HEK293T (cell line): Measurements from ENCODE around the gene OR13C3.

ENCODE experiments used
- CTCF ChIA-PET: fragments of 350-600 bp; formaldehyde crosslinking; extraction: SDS; loops from one replicate; lab custom pipeline; 2021; ENCODE audit warnings: antibody characterized with exemption, inconsistent platforms; lab: Yijun Ruan, JAX
- POLR2A ChIA-PET: fragments of 350-600 bp; formaldehyde crosslinking; extraction: SDS; loops from one replicate; lab custom pipeline; 2020; ENCODE audit warnings: antibody characterized with exemption, inconsistent platforms; lab: Yijun Ruan, JAX
- DNase-seq: peaks from one replicate; pipeline ENCODE4 v3.0.0; 2012; ENCODE audit warnings: mixed read lengths; ENCODE audit errors: extremely low spot score
- ARNT ChIP-seq: fragments of 450-650 bp; IDR thresholded peaks from 2 replicates; pipeline ENCODE4 v1.6.1; 2017; ENCODE audit warnings: mild to moderate bottlenecking
- BHLHE40 ChIP-seq: fragments of 450-650 bp; IDR thresholded peaks from 2 replicates; pipeline ENCODE4 v1.6.1; 2016; ENCODE audit warnings: mild to moderate bottlenecking, moderate library complexity, borderline replicate concordance
- CTBP1 ChIP-seq: fragments of 450-650 bp; IDR thresholded peaks from 2 replicates; pipeline ENCODE4 v1.6.1; 2016; ENCODE audit warnings: borderline replicate concordance
- ELF4 ChIP-seq: fragments of 450-650 bp; IDR thresholded peaks from 2 replicates; pipeline ENCODE4 v1.6.1; 2017; ENCODE audit warnings: antibody characterized with exemption
- FOXA1 ChIP-seq: fragments of 450-650 bp; IDR thresholded peaks from 2 replicates; pipeline ENCODE4 v1.6.1; 2016; ENCODE audit warnings: mild to moderate bottlenecking
- FOXK2 ChIP-seq: fragments of 450-650 bp; IDR thresholded peaks from 2 replicates; pipeline ENCODE4 v1.6.1; 2016; ENCODE audit warnings: mild to moderate bottlenecking
- FOXM1 ChIP-seq: fragments of 450-650 bp; IDR thresholded peaks from 2 replicates; pipeline ENCODE4 v1.6.1; 2017; ENCODE audit warnings: mild to moderate bottlenecking, borderline replicate concordance
- HDGF ChIP-seq: fragments of 450-650 bp; IDR thresholded peaks from 2 replicates; pipeline ENCODE4 v1.6.1; 2017; ENCODE audit warnings: antibody characterized with exemption, borderline replicate concordance
- L3MBTL2 ChIP-seq: fragments of 450-650 bp; conservative IDR thresholded peaks from 2 replicates; pipeline ENCODE4 v1.6.1; 2016; ENCODE audit warnings: mild to moderate bottlenecking
- LEF1 ChIP-seq: fragments of 450-650 bp; IDR thresholded peaks from 2 replicates; pipeline ENCODE4 v1.6.1; 2017; ENCODE audit warnings: mild to moderate bottlenecking, borderline replicate concordance
- NFRKB ChIP-seq: fragments of 450-650 bp; IDR thresholded peaks from 2 replicates; pipeline ENCODE4 v1.6.1; 2016; ENCODE audit warnings: mild to moderate bottlenecking, moderate library complexity
- PKNOX1 ChIP-seq: fragments of 450-650 bp; IDR thresholded peaks from 2 replicates; pipeline ENCODE4 v1.6.1; 2016
- SP1 ChIP-seq: fragments of 450-650 bp; IDR thresholded peaks from 2 replicates; pipeline ENCODE4 v1.6.1; 2017
- SUZ12 ChIP-seq: fragments of 450-650 bp; IDR thresholded peaks from 2 replicates; pipeline ENCODE4 v1.6.1; 2016; ENCODE audit warnings: mild to moderate bottlenecking
- TARDBP ChIP-seq: fragments of 450-650 bp; IDR thresholded peaks from 2 replicates; pipeline ENCODE4 v1.6.1; 2016
- ZNF384 ChIP-seq: fragments of 450-650 bp; IDR thresholded peaks from 2 replicates; pipeline ENCODE4 v1.6.1; 2016

OR13C3 gene

GRCh38 chr9:104494808-104495207 lies 41.8 kb downstream of the OR13C3 start:
- TF ChIP-seq FOXM1, result no peak
- TF ChIP-seq FOXK2, result no peak
- no peak for TF ChIP-seq NFRKB
- TF ChIP-seq ELF4, result no peak
- TF ChIP-seq SP1, result no peak
- no peak for TF ChIP-seq HDGF
- no peak for TF ChIP-seq FOXA1
- TF ChIP-seq L3MBTL2, result no peak
- no peak for TF ChIP-seq ZNF384
- TF ChIP-seq PKNOX1, result no peak
- TF ChIP-seq LEF1, result no peak
- TF ChIP-seq SUZ12, result no peak
- no peak for TF ChIP-seq CTBP1
- TF ChIP-seq ARNT, result no peak
- no peak for TF ChIP-seq BHLHE40
- no peak for TF ChIP-seq TARDBP
- ChIA-PET POLR2A (no interaction called here), CTCF (interaction anchor here (0.7 kb wide), 1 partner anchor 1606 kb away, joined by 3 read pairs; no protein-coding TSS in a partner anchor)
- DNase-seq, result peak; percentile 17
